Small intestine (tissue), 7 donors: ENCODE data around the gene PRDM16. TPM values are rescaled to one million over a fixed set of nuclear protein-coding genes. Genes with fewer than 3 reads are reported as not detected.

Experiments
- DNase-seq, 2 donors: peaks; one replicate each; pipeline versions ENCODE4 v3.0.0 to v3.0.0-alpha.2; 2013
- FAIRE-seq: peaks from 2 replicates; lab custom pipeline; 2012; peaks lifted over from hg19 to GRCh38; lab: Jason Lieb, UNC
- H3K27ac ChIP-seq, 3 donors: one replicate each; pipeline ENCODE4 v1.5.1; 2013; ENCODE audit warnings: low read length in 2 of 3, mild to moderate bottlenecking in 2 of 3, control low read depth in 1 of 3, inconsistent platforms in 1 of 3, low read depth in 1 of 3, moderate library complexity in 1 of 3
- H3K27me3 ChIP-seq, 3 donors: one replicate each; pipeline ENCODE4 v1.6.1; 2013; ENCODE audit warnings: low read length in 3 of 3, inconsistent platforms in 1 of 3; ENCODE audit not compliant: control insufficient read depth in 3 of 3, insufficient read depth in 3 of 3
- H3K36me3 ChIP-seq, 3 donors: one replicate each; pipeline ENCODE4 v1.6.1; 2013; ENCODE audit warnings: low read length in 3 of 3, inconsistent platforms in 1 of 3, low read depth in 1 of 3, mild to moderate bottlenecking in 1 of 3, moderate library complexity in 1 of 3; ENCODE audit not compliant: control insufficient read depth in 3 of 3, insufficient read depth in 2 of 3
- H3K4me1 ChIP-seq, 3 donors: one replicate each; pipeline ENCODE4 v1.6.1; 2013; ENCODE audit warnings: low read length in 2 of 3, inconsistent platforms in 1 of 3, low read depth in 1 of 3, mild to moderate bottlenecking in 1 of 3, moderate library complexity in 1 of 3; ENCODE audit not compliant: control insufficient read depth in 3 of 3, insufficient read depth in 2 of 3
- H3K4me3 ChIP-seq, 3 donors: one replicate each; pipeline ENCODE4 v1.5.1; 2013; ENCODE audit warnings: low read length in 3 of 3, control low read depth in 1 of 3, inconsistent platforms in 1 of 3, low read depth in 1 of 3, mild to moderate bottlenecking in 1 of 3, moderate library complexity in 1 of 3
- H3K9me3 ChIP-seq, 2 donors: one replicate each; pipeline ENCODE4 v1.6.1; 2013; ENCODE audit warnings: low read depth in 1 of 2, low read length in 1 of 2; ENCODE audit not compliant: control insufficient read depth in 2 of 2, insufficient read depth in 1 of 2
- WGBS, 3 donors: extraction: QIAGEN DNeasy Blood & Tissue Kit; methylation state at CpG; one replicate each; pipeline ENCODE4 v1.1.7; 2013; 5-methylcytosine and 5-hydroxymethylcytosine counted together
- polyA plus RNA-seq, 4 donors: library from polyadenylated mRNA; stranded (reverse) in 3 of 4; unstranded in 1 of 4; fragments of 200-250 nt in 3 of 4; fragments of 120-200 nt in 1 of 4; gene quantifications; one replicate each; pipeline versions ENCODE4 v1.2.1 to v1.2.3, GENCODE V29; 2013
- donor health status: healthy with polysubstance abuse.
- donor health status: control.
- donor health status: control.
- donor health status: Bipolar disorder and iron deficiency.
- donor health status: healthy.

The PRDM16 gene
- polyA plus RNA-seq, 4 donors = 5.4 to 11.4 (median 8.2) TPM

GRCh38 chr1:3061981-3062615 is 6.9 kb upstream of the PRDM16 start:
- FAIRE-seq (no peak), DNase-seq (peak in 1 of 2 donors; percentile 22)
- Histone ChIP-seq H3K36me3 (peaks cover 0 to 54% (median 0%) of the 10 kb centered on the region in 3 donors), H3K27me3 (peaks cover 0 to 47% (median 10%) of the 10 kb centered on the region in 3 donors), H3K27ac (no peak overlapping the region), H3K4me1 (peaks cover 0 to 14% (median 0%) of the 10 kb centered on the region in 3 donors), H3K9me3 (no peaks in the 10 kb centered on the region), H3K4me3 (no peak overlapping the region)
- WGBS, 3 donors = 63 to 79% (median 70%) methylated on average over 12 to 21 of the region's 21 CpGs

GRCh38 chr1:3062616-3063378 is 6.2 kb upstream of the PRDM16 start:
- peaks cover 0 to 55% (median 0%) of the 10 kb centered on the region in 3 donors for H3K36me3 ChIP-seq
- H3K4me1 ChIP-seq = peaks cover 0 to 14% (median 0%) of the 10 kb centered on the region in 3 donors
- no peak overlapping the region for H3K4me3 ChIP-seq
- FAIRE-seq = no peak
- DNase-seq = no peak
- H3K27me3 ChIP-seq = peaks cover 2 to 53% (median 16%) of the 10 kb centered on the region in 3 donors
- H3K27ac ChIP-seq = no peak overlapping the region
- 56 to 84% (median 79%) methylated on average over 37 to 50 of the region's 50 CpGs for whole genome bisulfite sequencing, 3 donors
- no peaks in the 10 kb centered on the region for H3K9me3 ChIP-seq

GRCh38 chr1:3063379-3064295 is 5.4 kb upstream of the PRDM16 start:
- no peak for FAIRE-seq
- H3K27ac ChIP-seq = no peak overlapping the region

GRCh38 chr1:3064296-3064850 is 4.6 kb upstream of the PRDM16 start:
- H3K9me3 ChIP-seq = no peaks in the 10 kb centered on the region
- H3K36me3 ChIP-seq = peaks cover 0 to 55% (median 0%) of the 10 kb centered on the region in 3 donors
- H3K4me1 ChIP-seq = peaks cover 0 to 14% (median 0%) of the 10 kb centered on the region in 3 donors
- FAIRE-seq = no peak
- peaks cover 2 to 61% (median 18%) of the 10 kb centered on the region in 3 donors for H3K27me3 ChIP-seq
- DNase-seq = no peak
- no peak overlapping the region for H3K27ac ChIP-seq
- no peak overlapping the region for H3K4me3 ChIP-seq
- WGBS, 3 donors = 74 to 86% (median 84%) methylated on average over 17 of the region's 17 CpGs

More at GRCh38 chr1:3063379-3064295, 5.4 kb upstream of the PRDM16 start:
- H3K4me1 ChIP-seq = peaks cover 0 to 14% (median 0%) of the 10 kb centered on the region in 3 donors
- peak in 1 of 2 donors; percentile 22 for DNase-seq
- H3K4me3 ChIP-seq = no peak overlapping the region
- H3K9me3 ChIP-seq = no peaks in the 10 kb centered on the region
- WGBS, 3 donors = 68 to 91% (median 90%) methylated on average over 89 to 91 of the region's 91 CpGs
- H3K27me3 ChIP-seq = peaks cover 2 to 58% (median 18%) of the 10 kb centered on the region in 3 donors
- peaks cover 0 to 55% (median 0%) of the 10 kb centered on the region in 3 donors for H3K36me3 ChIP-seq

- Histone ChIP-seq H3K4me1 (peaks cover 0 to 14% (median 0%) of the 10 kb centered on the region in 3 donors), H3K9me3 (no peaks in the 10 kb centered on the region), H3K27ac (no peak overlapping the region), H3K4me3 (no peak overlapping the region), H3K27me3 (peaks cover 2 to 61% (median 18%) of the 10 kb centered on the region in 3 donors), H3K36me3 (peaks cover 0 to 54% (median 0%) of the 10 kb centered on the region in 3 donors)
- FAIRE-seq = no peak
- no peak for DNase-seq
- WGBS, 3 donors = 63 to 88% (median 83%) methylated on average over 9 of the region's 9 CpGs
Observed at GRCh38 chr1:3064901-3065300, 4.1 kb upstream of the PRDM16 start.

GRCh38 chr1:3065396-3065795 is 3.6 kb upstream of the PRDM16 start:
- FAIRE-seq = no peak
- H3K9me3 ChIP-seq = no peaks in the 10 kb centered on the region
- H3K4me3 ChIP-seq = no peak overlapping the region
- H3K27me3 ChIP-seq = peaks cover 2 to 61% (median 18%) of the 10 kb centered on the region in 3 donors
- peaks cover 0 to 49% (median 0%) of the 10 kb centered on the region in 3 donors for H3K36me3 ChIP-seq
- no peak overlapping the region for H3K27ac ChIP-seq
- 74 to 76% (median 74%) methylated on average over 7 to 8 of the region's 8 CpGs for WGBS, 3 donors
- DNase-seq = no peak
- H3K4me1 ChIP-seq = peaks cover 0 to 14% (median 0%) of the 10 kb centered on the region in 3 donors

- Histone ChIP-seq H3K27ac (no peak overlapping the region), H3K27me3 (peaks cover 2 to 61% (median 18%) of the 10 kb centered on the region in 3 donors), H3K4me1 (peaks cover 0 to 14% (median 0%) of the 10 kb centered on the region in 3 donors), H3K4me3 (peak overlapping the region in 1 of 3 donors; percentile 69), H3K9me3 (no peaks in the 10 kb centered on the region), H3K36me3 (peaks cover 0 to 45% (median 0%) of the 10 kb centered on the region in 3 donors)
- 66 to 74% (median 72%) methylated on average over 7 of the region's 7 CpGs for WGBS, 3 donors
- FAIRE-seq (no peak), DNase-seq (no peak)
Observed at GRCh38 chr1:3065797-3066196, 3.2 kb upstream of the PRDM16 start.
